HG02642 (cell line): ENCODE measurements around the gene LRP1B.
"Not testable (repeated sequence)": the region's sequence is repeated elsewhere in the genome, so short reads cannot be mapped to it uniquely, and the experiment has no call there.

Experiments used
- ATAC-seq: cut with Tn5 transposase; IDR thresholded peaks from one replicate; pipeline ENCODE4 v1.9.1; 2021; ENCODE audit warnings: mild to moderate bottlenecking; ENCODE audit not compliant: unreplicated experiment, poor library complexity

Gene LRP1B

DNA sequence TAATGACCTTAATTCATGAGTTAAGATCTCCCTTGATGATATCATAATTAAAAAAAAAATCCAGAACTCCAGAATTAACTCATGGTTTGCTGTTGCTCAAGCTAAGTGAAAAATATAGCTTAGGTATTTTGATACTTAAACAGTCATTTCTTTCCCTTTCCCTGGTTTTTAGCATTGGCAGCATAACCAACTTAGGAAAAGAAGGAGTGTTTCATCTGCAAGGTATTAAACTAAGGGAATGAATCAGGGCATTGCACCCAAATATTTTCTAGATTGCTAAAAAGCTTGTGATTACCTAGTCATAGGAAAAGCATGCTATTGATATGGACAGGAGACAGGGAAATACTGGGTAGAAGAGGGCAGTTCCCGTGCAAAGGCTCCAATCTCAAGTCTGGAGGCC is 207.2 kb downstream of the LRP1B start:
- no peak for ATAC-seq

DNA sequence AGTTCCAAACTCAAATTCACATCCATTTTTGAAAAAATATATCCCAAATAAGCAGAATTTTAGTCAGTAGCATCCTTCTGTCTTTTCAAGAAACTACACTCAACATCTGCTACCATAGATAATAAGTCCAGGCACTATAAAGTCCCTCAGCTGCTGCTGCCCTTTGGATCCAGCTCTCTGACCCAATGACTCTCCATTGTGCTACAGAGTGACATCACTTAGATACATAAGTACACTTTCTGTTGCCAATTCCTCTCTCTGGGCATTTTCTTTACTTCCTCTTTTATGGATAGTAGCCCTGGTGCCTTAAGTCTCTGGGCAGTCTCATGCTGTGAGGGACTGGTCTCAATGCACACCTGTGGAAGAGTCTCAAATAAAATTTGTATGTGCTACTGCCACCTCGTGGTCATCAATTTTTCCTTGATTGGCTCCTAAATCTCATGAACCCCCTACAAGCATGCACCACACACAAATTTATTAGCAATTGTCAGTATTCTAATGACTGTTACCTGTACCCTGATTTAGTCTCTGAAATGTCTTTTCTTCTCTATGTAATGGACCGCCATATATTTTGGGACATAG is 219.2 kb downstream of the LRP1B start:
- peak; percentile 91 for ATAC-seq

DNA sequence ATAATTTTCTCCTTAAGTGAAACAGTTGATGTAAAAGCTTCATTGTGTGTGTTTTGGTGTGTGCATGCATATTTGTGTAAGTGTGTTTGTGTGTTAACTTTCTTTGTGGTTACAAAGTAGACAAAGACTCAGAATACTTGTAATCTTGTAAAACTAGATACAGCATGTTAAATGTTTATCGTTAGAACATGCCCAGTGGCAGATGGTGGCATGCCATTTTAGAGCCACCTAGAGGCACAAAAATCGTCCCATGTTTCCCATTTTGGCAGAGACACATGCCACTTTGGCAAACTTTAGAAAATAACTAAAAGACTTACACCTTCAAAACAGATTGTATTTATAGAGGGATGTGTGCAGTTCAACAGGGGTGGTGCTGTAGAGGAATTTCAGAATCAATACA is 224.1 kb downstream of the LRP1B start:
- no peak for ATAC-seq

DNA sequence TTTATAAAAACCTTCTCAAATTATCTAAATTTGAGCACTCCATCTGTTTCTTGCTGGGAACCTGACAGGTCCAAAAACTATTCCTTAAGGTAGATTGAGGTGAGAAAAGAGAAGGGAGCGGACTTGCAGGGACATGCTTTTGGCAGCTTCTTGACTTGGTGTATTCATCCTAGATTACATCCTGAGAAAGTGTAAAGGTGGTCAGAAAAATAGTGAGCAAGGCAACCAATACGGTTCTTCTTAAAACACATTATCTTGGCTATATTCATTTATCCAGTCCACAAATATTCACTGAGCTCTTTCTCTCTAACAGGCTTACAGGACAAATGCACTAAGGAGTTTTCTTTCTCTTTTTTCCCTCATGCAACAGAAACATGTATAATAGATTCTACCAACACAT is 230.0 kb downstream of the LRP1B start:
- no peak for ATAC-seq

DNA sequence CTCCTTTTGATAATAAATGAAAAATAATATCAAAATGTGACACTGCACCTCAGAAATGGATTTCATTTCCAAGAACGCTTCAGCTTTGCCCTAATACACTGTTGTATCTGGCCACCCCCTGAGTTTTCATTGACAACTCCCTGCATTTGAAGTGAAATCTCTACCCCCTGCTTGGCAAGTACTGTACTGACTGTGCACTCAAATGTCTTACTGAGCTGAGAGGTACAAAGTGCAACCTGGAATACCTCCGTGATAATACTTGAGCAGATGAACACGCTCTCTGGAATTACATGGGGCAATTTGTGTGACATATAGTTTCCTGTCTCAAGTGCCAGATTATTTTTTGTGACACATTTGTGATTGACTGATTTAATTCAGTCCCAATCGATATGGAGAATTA is 231.1 kb downstream of the LRP1B start:
- no peak for ATAC-seq

DNA sequence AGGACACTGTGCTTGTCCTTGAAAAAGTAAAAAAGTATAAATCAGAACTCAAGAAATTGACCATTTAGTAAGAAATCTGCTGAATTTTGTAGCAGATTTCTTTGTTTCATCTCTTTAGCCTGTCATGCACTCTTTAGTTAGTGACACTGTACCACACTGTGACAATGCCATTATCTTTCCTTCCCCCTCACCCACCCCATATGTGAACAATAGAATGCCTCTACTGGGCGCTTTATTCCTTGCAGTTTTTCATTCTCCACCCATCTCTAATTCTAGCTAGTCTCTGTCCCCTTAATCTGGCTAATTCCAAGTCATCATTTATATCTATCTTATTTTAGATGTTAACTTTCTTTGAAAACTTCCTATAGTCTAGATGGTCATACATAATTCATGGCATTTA is 241.0 kb downstream of the LRP1B start:
- no peak for ATAC-seq

DNA sequence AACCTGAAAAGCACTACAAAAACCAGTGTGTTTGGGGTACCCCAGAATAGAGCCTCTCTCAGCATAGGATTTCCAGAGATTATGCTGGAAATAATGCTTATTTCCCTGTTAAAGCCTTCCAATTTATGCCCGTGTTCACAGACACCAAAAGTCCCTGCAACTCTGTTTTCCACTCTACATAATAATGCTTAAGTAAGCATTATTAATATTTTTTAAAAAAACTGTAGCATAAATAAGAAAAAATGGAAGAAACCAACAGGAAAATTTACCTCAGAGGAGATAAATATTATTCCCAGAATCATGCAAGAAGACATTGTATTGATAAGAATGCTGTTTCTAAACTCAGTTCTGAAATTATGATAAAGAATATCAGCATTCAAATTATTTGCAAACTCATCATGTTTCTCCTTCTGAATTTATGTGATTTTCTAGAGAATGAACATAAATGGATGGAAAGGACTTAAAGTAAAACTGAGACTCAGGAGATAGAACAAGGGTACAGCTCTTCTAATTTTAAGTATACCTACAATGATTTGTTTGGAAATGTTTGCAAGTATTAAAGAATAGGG is 241.7 kb downstream of the LRP1B start:
- ATAC-seq = no peak

DNA sequence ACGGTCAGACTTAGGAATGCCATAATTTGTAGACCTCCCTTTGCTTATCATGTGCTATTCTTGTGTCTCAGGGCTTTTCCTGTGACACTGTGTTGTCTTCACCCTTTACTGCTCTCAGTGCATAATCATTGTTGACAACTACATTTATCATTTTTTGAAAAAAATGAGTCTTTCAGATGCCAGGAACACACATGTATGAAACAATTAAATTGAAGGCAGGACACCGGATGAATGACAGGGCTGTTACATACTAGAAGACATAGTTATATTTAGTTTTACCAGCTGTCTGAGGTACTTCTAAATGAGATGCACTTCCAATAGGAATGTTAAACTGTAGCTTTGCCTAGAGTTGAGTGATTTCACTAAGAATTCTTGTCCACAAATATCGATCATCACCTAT is 243.5 kb downstream of the LRP1B start:
- no peak for ATAC-seq

DNA sequence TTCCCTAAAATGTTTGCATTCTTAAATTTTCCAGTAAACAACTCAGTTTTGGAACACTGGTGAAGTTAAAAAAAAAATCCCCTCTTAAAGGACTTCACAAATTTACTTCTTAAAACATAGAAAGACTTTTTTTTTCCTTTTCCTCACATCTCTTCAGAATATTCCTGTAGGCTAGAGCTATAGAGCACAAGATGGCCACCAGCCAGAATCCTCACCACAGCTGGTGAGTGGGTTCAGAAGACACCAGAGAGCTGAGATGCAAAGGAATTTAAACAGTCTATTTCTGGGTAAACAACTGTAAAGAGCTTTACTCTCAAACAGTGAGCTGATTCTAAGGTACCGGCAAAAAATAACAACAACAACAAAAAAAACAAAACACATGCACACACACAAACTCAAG is 252.8 kb downstream of the LRP1B start:
- ATAC-seq = no peak

DNA sequence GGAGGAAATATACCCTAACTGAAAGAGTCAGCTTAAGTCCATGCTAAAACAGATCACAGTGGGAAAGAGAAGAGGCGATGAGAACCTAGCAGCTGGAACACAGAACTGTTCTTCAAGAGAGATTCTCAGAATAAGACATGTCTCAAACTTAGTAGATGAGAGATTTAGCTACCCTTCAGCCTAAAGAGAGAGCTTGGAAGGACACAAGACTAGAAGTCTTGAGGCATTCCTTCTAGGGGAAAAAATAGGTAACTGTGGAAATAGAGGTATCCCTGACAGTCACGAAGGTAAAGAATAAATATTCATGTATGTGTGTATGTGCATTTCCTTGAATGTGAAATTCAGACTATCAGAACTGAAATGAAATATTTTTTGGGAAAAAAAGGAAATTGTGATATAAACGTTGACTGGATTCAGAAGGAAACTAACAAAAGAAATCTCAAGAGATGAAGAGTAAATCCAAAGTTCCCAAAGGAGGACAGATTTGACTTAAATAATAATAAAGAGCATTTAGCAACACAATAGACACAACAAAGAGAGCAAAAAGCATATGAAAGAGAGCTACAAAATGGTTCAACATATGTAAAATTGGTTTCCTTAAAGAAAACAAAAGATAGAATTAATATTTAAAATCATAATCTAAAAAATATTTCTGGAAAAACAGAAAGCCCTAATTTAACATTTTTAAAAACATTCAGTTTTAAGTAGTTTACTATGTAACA is 258.7 kb downstream of the LRP1B start:
- ATAC-seq = no peak

DNA sequence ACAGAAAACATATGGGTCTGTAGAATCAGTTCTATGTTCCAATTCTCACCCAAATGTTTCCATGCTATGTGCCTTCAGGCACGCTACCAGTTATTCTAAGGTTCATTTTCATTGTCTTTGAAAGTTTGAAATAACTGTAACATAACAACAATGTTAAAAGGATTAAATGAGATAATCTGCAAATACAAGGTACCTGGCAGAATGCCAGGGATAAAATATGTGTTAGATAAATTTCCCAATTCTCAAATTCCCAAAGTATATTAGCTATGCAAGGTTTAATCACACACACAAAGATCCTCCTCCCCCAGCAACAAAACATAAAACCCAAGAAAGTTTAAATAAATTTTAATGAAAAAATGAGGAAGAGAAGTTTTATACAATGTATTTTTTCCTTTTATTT is 261.2 kb downstream of the LRP1B start:
- ATAC-seq = no peak

DNA sequence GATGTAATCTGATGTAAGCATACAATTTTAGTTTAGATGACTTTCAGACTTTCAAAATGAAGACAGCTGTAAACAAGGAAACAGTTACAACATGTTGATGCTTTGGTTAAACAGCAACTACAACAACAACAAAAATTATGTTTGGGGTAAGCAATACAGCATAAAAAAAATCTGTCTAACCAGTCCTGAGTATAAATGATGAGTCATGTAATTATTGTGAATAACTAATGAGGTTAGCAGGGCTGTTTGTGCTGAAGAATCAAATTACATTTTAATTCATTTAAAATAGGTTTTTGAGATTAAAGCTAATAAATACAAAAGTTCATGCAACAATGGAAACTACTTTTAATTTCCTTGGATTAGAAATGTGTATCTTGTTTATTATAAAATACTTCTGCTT is 266.9 kb downstream of the LRP1B start:
- ATAC-seq = no peak

DNA sequence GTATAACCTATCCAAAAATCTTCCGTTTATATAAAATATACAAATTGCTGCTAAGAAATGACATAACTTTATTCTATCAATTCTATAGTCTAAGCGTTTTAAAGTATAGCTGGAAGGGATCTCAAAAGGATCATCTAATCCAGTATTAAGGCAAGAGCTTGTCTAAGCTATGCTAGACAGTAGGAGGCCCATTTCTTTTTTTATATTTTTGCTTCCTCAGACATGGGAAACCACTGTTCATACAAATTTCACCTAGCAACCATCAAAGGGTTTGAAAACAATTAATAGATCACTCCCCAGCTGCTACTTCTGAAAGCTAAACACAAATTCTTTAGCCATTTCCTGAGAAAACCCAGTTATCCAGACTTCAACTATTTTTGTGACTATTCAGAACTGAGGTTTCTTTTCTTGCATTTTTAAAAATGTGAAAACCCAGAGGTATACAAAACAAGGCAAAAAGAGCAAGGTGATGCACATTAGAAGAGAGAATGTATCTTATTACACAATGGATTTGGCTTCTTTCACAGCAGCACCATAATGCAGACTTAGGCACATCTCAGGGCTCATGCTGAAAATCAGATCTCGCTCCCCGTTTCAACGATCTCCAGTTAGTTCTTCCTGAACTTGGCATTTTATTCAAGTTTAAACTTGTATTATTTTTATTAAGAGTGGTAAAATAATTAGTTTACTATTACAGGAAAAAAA is 274.4 kb downstream of the LRP1B start:
- ATAC-seq = no peak

DNA sequence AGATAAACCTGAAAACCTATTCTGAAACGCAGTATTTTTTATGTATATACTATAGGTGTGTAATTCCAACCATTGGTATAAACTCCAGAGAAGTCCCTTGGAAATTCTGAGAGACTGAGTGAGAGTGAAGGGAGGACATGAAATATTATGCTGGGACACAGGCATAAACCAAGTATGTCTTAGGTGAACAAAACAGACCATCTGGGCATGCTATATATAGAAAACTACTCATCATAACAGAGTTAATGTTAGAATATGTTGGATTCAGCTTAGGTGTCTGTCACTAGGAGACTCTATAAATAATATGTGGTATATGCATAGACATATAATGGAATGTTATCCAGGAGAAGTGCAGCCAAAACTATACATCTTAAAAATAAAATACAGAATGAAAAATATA is 282.6 kb downstream of the LRP1B start:
- ATAC-seq = no peak

DNA sequence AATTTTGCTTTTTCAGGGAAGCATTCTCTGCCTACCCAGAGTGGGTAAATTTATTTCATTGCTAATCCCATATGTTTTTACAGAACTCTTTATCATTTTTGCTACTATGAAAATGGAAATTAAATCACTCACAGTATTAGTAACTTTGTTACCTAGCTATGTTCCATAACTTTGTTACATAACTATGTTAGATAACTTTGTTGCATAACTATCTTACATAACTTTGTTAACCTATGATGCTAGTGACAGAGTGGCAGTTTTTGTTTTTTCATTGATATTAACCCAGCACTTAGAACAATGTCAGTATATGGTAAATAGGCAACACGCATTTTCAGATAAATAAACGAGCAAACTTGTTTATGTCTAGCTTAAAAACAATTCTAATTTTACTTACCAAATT is 286.6 kb downstream of the LRP1B start:
- ATAC-seq = no peak

DNA sequence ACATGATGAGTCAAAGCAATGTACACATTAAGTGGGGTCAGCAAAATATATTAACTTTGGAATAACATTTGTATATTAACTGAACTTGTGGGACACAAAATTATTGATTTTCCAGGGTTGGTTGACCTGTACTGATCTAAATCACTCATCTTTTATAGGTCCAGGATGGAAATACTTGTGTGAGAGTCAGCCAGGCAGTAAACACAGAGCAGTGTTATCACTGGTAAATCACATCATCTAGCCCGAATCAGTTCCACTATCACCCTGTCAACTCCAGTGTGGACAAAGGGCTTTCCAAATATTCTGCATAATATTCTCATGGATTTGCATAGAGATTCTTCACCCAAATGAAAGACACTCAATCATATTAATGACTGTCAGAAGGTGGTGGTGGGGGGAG is 295.7 kb downstream of the LRP1B start:
- ATAC-seq = no peak

DNA sequence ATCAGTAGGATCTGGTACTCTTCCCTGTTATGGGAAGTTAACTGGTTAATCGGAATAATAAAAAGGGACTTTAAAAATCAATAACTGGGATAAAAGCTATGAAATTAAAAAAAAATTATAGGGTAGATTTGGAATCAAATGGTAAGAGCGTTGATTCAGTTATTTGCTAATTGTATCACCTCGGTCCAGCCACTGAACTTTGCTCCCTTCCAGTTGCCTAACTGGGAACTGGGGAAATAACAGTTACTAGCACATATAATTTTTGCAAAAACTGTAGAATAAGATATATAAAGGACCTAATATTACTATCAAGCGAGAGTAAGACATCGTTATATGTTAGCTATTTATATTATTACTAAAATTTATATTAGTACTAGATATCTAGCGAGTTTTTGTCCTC is 302.1 kb downstream of the LRP1B start:
- ATAC-seq = no peak

DNA sequence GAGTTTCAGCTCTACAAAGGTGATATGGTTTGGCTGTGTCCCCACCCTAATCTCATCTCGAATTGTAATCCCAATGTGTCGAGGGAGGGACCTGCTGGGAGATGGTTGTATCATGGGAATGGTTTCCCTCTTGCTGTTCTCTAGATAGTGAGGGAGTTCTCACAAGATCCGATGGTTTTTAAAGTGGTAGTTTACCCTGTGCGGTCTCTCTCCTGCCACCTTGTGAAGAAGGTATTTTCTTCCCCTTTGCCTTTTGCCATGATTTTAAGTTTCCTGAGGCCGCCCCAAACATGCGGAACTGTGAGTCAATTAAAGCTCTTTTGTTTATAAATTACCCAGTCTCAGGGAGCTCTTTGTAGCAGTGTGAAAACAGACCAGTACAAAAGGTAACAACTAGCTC is 306.0 kb downstream of the LRP1B start:
- no peak for ATAC-seq

DNA sequence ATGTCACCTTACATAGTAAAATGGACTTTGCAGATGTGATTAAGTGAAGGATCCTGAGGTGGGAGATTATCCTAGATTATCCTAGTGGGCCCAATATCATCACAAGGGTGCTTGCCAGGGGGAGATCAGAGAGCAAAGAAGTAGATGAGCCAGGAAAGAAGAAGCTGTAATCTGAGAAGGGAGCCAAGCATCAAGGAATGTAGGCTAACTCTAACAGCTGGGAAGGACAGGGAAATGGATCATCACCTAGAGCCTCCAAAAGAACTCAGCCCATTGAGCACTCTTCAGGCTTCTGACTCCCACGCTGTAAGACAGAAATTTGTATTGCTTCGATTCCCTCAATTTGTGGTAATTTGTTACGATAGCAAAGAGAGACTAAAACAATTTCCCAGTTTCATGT is 309.9 kb downstream of the LRP1B start:
- no peak for ATAC-seq

DNA sequence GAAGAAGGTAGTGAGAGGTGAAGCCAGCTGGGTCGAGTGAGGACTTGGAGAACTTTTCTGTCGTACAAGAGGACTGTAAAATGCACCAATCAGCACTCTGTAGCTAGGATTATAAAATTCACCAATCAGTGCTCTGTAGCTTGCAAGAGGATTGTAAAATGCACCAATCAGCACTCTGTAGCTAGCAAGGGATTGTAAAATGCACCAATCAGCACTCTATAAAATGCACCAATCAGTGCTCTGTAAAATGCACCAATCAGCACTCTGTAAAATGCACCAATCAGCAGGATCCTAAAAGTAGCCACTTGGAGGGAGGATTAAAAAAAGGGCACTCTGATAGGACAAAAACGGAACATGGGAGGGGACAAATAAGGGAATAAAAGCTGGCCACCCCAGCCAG is 315.5 kb downstream of the LRP1B start:
- ATAC-seq = not testable (repeated sequence)

DNA sequence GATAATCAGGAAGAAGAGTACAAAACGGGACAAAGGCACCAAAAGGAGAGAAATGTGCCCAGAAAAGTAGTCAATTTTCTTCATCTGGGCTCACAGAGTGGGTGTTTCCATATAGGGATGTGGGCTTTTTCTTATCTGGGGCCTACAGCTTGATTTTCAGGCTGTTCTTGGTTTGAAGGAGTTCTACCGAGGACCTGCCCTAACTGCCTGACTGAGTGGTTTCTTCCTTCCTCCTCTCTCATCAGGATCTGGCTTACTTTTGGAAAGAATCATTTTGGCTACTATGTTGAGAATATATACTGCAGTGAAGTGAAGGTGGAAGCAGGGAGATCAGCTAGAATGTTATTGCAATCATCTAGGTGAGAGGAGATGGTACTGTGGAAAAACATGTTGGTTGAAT is 316.7 kb downstream of the LRP1B start:
- ATAC-seq = no peak

DNA sequence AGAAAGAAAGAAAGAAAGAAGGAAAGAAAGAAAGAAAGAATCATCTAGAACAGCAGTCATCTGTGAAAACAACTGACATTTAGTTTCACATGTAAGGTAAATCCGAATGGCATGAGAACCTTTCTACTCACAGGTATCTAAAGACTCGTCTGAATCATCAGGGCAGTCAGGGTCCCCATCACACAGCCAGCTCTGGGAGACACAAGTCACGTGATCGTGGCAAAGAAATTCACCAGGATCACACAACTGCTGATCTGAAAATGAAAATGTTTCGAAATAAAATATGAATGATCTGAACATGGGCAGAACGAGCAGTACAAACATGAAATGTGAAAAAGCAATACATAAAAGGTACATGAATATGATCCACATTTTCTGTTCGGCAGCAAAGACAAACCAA is 320.7 kb downstream of the LRP1B start:
- no peak for ATAC-seq
